GM06990 (cell line): Measurements from ENCODE around the gene CHST14.

Experiments
- DNase-seq: peaks from one replicate; pipeline ENCODE4 v3.0.0-alpha.2; 2011; ENCODE audit not compliant: insufficient read length; ENCODE audit errors: extremely low read depth
- H3K27me3 ChIP-seq: replicated peaks from 2 replicates; pipeline ENCODE4 v1.6.0; 2011; ENCODE audit warnings: low read length; ENCODE audit not compliant: control insufficient read depth, insufficient read depth
- H3K36me3 ChIP-seq: 2 replicates; pipeline ENCODE4 v1.5.1; 2011; ENCODE audit warnings: low read length; ENCODE audit not compliant: control insufficient read depth, insufficient read depth
- H3K4me3 ChIP-seq: replicated peaks from 2 replicates; pipeline ENCODE4 v1.5.1; 2011; ENCODE audit warnings: low read depth, mild to moderate bottlenecking, control low read depth, low read length
- TF ChIP-seq, protein P1 (sequence below): IDR thresholded peaks from 2 replicates; pipeline ENCODE4 v1.5.1; 2011; ENCODE audit warnings: low read length, control low read depth, mild to moderate bottlenecking, inconsistent platforms; ENCODE audit not compliant: insufficient read depth, poor library complexity, severe bottlenecking

Gene CHST14

GRCh38 chr15:40444736-40445135 is 26.0 kb upstream of the CHST14 start:
- Histone ChIP-seq H3K4me3 (no peak overlapping the region), H3K36me3 (no peaks in the 10 kb centered on the region; the same call in 1 of the 2 replicates), H3K27me3 (no peaks in the 10 kb centered on the region; the same call in 1 of the 2 replicates)
- DNase-seq = no peak
- TF ChIP-seq, protein P1, sequence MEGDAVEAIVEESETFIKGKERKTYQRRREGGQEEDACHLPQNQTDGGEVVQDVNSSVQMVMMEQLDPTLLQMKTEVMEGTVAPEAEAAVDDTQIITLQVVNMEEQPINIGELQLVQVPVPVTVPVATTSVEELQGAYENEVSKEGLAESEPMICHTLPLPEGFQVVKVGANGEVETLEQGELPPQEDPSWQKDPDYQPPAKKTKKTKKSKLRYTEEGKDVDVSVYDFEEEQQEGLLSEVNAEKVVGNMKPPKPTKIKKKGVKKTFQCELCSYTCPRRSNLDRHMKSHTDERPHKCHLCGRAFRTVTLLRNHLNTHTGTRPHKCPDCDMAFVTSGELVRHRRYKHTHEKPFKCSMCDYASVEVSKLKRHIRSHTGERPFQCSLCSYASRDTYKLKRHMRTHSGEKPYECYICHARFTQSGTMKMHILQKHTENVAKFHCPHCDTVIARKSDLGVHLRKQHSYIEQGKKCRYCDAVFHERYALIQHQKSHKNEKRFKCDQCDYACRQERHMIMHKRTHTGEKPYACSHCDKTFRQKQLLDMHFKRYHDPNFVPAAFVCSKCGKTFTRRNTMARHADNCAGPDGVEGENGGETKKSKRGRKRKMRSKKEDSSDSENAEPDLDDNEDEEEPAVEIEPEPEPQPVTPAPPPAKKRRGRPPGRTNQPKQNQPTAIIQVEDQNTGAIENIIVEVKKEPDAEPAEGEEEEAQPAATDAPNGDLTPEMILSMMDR = no peak

DNA sequence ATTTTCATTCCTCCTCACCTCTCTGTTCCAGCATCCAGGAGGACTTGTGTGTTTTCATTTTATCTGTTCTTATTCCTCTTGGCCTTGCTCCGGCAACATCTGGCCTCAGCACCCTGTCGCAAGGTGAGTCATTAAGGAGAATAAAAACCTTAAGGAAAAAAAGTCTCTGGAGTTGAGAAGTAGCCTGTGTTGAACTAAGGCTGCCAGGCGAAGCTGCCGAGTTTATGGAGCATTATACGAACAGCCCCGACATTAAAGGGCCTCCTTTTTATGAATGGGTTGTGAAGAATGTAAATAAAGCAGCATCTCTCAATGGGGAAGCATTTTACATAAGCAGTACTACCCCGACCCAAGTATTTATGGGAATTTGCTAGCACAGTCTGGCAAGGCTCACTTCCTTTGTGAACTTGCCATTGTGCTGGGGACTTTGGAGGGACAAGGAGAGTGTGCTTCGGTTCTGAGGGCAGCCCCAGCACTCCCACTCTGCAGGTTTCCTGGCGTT is 25.3 kb upstream of the CHST14 start:
- no peak overlapping the region for H3K4me3 ChIP-seq
- DNase-seq = no peak
- H3K27me3 ChIP-seq = no peaks in the 10 kb centered on the region
- H3K36me3 ChIP-seq = no peaks in the 10 kb centered on the region; the same call in 1 of the 2 replicates
- TF ChIP-seq, protein P1 = no peak

DNA sequence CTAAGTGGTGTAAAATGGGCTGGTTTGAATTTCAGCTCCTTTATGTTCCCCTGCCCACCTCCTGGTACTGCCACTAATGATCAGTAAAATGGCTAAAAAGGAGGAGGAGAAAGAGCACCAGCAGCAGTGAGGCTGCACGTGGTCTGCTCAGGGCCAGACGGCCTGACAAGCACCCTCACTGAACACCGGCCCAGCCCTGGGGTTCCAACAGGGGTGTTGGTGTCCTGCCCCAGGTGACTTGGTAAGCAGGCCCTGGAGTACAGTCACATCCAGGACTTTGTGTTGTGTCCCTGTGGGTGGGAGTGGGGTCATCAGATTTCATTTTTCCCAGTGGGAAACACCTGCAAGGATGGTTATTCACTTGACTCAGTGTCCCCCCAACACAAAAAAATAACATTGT is 24.6 kb upstream of the CHST14 start:
- TF ChIP-seq, protein P1 = no peak
- no peaks in the 10 kb centered on the region; the same call in 1 of the 2 replicates for H3K36me3 ChIP-seq
- H3K27me3 ChIP-seq = no peaks in the 10 kb centered on the region
- no peak for DNase-seq
- no peak overlapping the region for H3K4me3 ChIP-seq

DNA sequence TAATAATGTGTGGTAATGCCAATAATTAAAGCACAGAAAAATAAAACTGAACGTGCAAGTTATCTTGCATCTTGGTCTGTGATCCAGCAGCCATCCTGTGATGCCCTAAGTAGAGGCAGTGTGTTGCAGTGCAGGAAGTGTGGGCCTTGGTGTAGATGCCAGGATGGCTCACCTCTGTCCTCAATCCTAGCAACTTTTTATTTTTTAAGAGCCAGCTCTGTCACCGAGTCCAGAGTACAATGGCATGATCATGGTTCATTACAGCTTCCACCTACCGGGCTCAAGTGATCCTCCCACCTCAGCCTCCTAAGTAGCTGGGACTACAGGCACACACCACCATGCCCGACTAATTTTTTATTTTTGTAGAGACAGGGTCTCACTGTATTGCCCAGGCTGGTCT is 22.4 kb upstream of the CHST14 start:
- Histone ChIP-seq H3K4me3 (no peak overlapping the region), H3K36me3 (no peaks in the 10 kb centered on the region; the same call in 1 of the 2 replicates), H3K27me3 (no peaks in the 10 kb centered on the region)
- DNase-seq = no peak
- TF ChIP-seq, protein P1 = no peak

DNA sequence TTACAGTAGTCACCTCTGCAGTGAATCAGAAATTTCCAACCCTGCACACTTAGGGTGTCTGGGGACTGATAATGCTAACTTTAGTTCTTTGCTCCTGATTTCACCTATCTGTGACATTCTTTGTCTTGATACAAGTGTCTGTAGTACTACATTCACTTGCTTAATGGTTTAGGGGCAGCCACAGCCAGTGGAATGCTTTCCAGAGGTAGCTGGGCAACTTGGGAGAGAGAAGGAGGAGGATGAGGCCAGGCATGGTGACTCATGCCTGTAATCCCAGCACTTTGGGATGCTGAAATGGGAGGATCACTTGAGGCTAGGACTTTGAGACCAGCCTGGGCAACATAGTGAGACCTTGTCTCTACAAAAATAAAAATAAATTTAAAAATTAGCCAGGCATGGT is 21.5 kb upstream of the CHST14 start:
- TF ChIP-seq, protein P1 = no peak
- Histone ChIP-seq H3K36me3 (no peaks in the 10 kb centered on the region; the same call in 1 of the 2 replicates), H3K4me3 (no peak overlapping the region), H3K27me3 (no peaks in the 10 kb centered on the region)
- DNase-seq = no peak

- Histone ChIP-seq H3K36me3 (no peaks in the 10 kb centered on the region; the same call in 1 of the 2 replicates), H3K27me3 (no peaks in the 10 kb centered on the region), H3K4me3 (no peak overlapping the region)
- TF ChIP-seq, protein P1 = no peak
- DNase-seq = no peak
These were observed 20.7 kb upstream of the CHST14 start for GRCh38 chr15:40450047-40450446.
